H1 (cell line): ENCODE measurements around the gene ESRRB. TPM values are rescaled to one million over a fixed set of nuclear protein-coding genes. Genes with fewer than 3 reads are reported as not detected.

Experiments
- CTCF ChIA-PET: fragments of 300-600 bp; sonication (Branson Sonifier 250); formaldehyde crosslinking; loops from one replicate; lab custom pipeline; 2021; ENCODE audit not compliant: partially characterized antibody; lab: Charles Lee
- POLR2A ChIA-PET: fragments of 300-600 bp; sonication (Branson Sonifier 250); formaldehyde crosslinking; loops from one replicate; lab custom pipeline; 2021; ENCODE audit warnings: inconsistent platforms; ENCODE audit not compliant: partially characterized antibody; lab: Charles Lee
- DNase-seq, 2 experiments: peaks; one replicate each; pipeline versions ENCODE4 v3.0.0 to v3.0.0-alpha.2; 2010 to 2022; ENCODE audit warnings: low spot score in 2 of 2, low read depth in 1 of 2, mixed read lengths in 1 of 2
- FAIRE-seq: peaks from 2 replicates; lab custom pipeline; 2011; peaks lifted over from hg19 to GRCh38; lab: Jason Lieb, UNC
- H2AFZ ChIP-seq: 2 replicates; pipeline ENCODE4 v1.8.1; 2012; ENCODE audit warnings: low read length, inconsistent platforms
- H2AK5ac ChIP-seq: 2 replicates; pipeline ENCODE4 v1.6.1; 2013; ENCODE audit warnings: low read depth, low read length
- H2BK120ac ChIP-seq: replicated peaks from 2 replicates; pipeline ENCODE3; 2013; ENCODE audit warnings: low read depth, low read length, inconsistent platforms
- H2BK12ac ChIP-seq: 2 replicates; pipeline ENCODE4 v1.6.1; 2013; ENCODE audit warnings: low read depth, low read length
- H2BK15ac ChIP-seq: 2 replicates; pipeline ENCODE4 v1.6.1; 2013; ENCODE audit warnings: low read length
- H2BK20ac ChIP-seq: 2 replicates; pipeline ENCODE4 v1.6.1; 2013; ENCODE audit warnings: low read length
- H2BK5ac ChIP-seq: 2 replicates; pipeline ENCODE4 v1.6.1; 2013; ENCODE audit warnings: low read depth, low read length
- H3K14ac ChIP-seq: 2 replicates; pipeline ENCODE4 v1.6.1; 2013; ENCODE audit warnings: inconsistent platforms; ENCODE audit not compliant: insufficient read length
- H3K18ac ChIP-seq: 2 replicates; pipeline ENCODE4 v1.6.1; 2013; ENCODE audit warnings: low read length; ENCODE audit errors: extremely low read depth
- H3K23ac ChIP-seq: 2 replicates; pipeline ENCODE4 v1.6.1; 2013; ENCODE audit warnings: inconsistent platforms; ENCODE audit not compliant: insufficient read length
- H3K23me2 ChIP-seq: 2 replicates; pipeline ENCODE4 v1.6.1; 2013; ENCODE audit warnings: low read depth, low read length
- H3K27ac ChIP-seq: 2 replicates; pipeline ENCODE4 v1.6.1; 2011; ENCODE audit warnings: low read depth, low read length, inconsistent platforms
- H3K27me3 ChIP-seq, 4 experiments: replicated peaks in 1 of 4; 1 replicate in 1 of 4; 2 replicates in 3 of 4; pipeline versions ENCODE4 v1.6.1 to v1.8.1; 2011 to 2013; ENCODE audit warnings: low read length in 3 of 4, mild to moderate bottlenecking in 3 of 4, inconsistent platforms in 2 of 4, mixed read lengths in 2 of 4, moderate library complexity in 1 of 4; ENCODE audit not compliant: control insufficient read depth in 3 of 4, insufficient read depth in 3 of 4; ENCODE audit errors: extremely low read depth in 1 of 4
- H3K36me3 ChIP-seq, 4 experiments: 2 replicates each; pipeline versions ENCODE4 v1.6.1 to v1.8.1; 2011 to 2013; ENCODE audit warnings: mild to moderate bottlenecking in 4 of 4, low read length in 3 of 4, moderate library complexity in 2 of 4, control low read depth in 1 of 4, inconsistent platforms in 1 of 4; ENCODE audit not compliant: insufficient read depth in 4 of 4, control insufficient read depth in 2 of 4
- H3K4ac ChIP-seq: replicated peaks from 2 replicates; pipeline ENCODE3; 2013; ENCODE audit warnings: low read length, low read depth, mixed read lengths, inconsistent platforms; ENCODE audit not compliant: insufficient read length
- H3K4me1 ChIP-seq, 4 experiments: replicated peaks in 1 of 4; 1 replicate in 1 of 4; 2 replicates in 3 of 4; pipeline versions ENCODE4 v1.6.1 to v1.8.1; 2011 to 2013; ENCODE audit warnings: low read length in 3 of 4, inconsistent platforms in 2 of 4, mixed read lengths in 1 of 4; ENCODE audit not compliant: insufficient read depth in 4 of 4, control insufficient read depth in 3 of 4
- H3K4me2 ChIP-seq, 2 experiments: 2 replicates each; pipeline versions ENCODE4 v1.6.1 to v1.8.1; 2011 to 2013; ENCODE audit warnings: low read depth in 2 of 2, low read length in 2 of 2, control low read depth in 1 of 2, inconsistent platforms in 1 of 2, mild to moderate bottlenecking in 1 of 2; ENCODE audit not compliant: insufficient read depth in 1 of 2
- H3K4me3 ChIP-seq, 4 experiments: fragments of 200-600, 300-600 bp in 1 of 4; sonication (generic), shearing (Covaris generic), sonication (Bioruptor Twin) in 1 of 4; 2 replicates each; pipeline versions ENCODE4 v1.5.1 to v1.8.1; 2011 to 2016; ENCODE audit warnings: low read length in 4 of 4, low read depth in 3 of 4, control low read depth in 2 of 4, inconsistent platforms in 2 of 4, mild to moderate bottlenecking in 2 of 4, mixed read lengths in 1 of 4, moderate library complexity in 1 of 4; ENCODE audit not compliant: insufficient read depth in 2 of 4; ENCODE audit errors: extremely low read depth in 1 of 4
- H3K56ac ChIP-seq: replicated peaks from 2 replicates; pipeline ENCODE3; 2013; ENCODE audit warnings: low read depth, mild to moderate bottlenecking, mixed read lengths, low read length, inconsistent platforms; ENCODE audit not compliant: insufficient read length
- H3K79me1 ChIP-seq: 2 replicates; pipeline ENCODE4 v1.6.1; 2013; ENCODE audit warnings: low read depth, low read length, control low read depth
- H3K79me2 ChIP-seq, 2 experiments: 2 replicates each; pipeline versions ENCODE4 v1.6.1 to v1.8.1; 2012 to 2013; ENCODE audit warnings: low read length in 2 of 2, mild to moderate bottlenecking in 2 of 2, inconsistent platforms in 1 of 2; ENCODE audit not compliant: insufficient read depth in 2 of 2, control insufficient read depth in 1 of 2
- H3K9ac ChIP-seq, 4 experiments: replicated peaks in 1 of 4; 1 replicate in 1 of 4; 2 replicates in 3 of 4; pipeline versions ENCODE4 v1.6.1 to v1.8.1; 2011 to 2013; ENCODE audit warnings: low read depth in 3 of 4, low read length in 3 of 4, control low read depth in 2 of 4, mild to moderate bottlenecking in 2 of 4, moderate library complexity in 2 of 4, inconsistent platforms in 1 of 4; ENCODE audit errors: extremely low read depth in 1 of 4
- H3K9me3 ChIP-seq, 2 experiments: 2 replicates each; pipeline versions ENCODE4 v1.6.1 to v1.8.1; 2012 to 2013; ENCODE audit warnings: mild to moderate bottlenecking in 2 of 2, moderate library complexity in 2 of 2, control low read depth in 1 of 2, inconsistent platforms in 1 of 2, low read depth in 1 of 2, low read length in 1 of 2, mixed read lengths in 1 of 2; ENCODE audit not compliant: insufficient read depth in 2 of 2
- H4K20me1 ChIP-seq, 2 experiments: replicated peaks in 1 of 2; 2 replicates each; pipeline versions ENCODE3 to v1.8.1; 2011 to 2013; ENCODE audit warnings: inconsistent platforms in 2 of 2, low read length in 2 of 2, mild to moderate bottlenecking in 1 of 2; ENCODE audit not compliant: insufficient read depth in 2 of 2, control insufficient read depth in 1 of 2
- H4K5ac ChIP-seq: 2 replicates; pipeline ENCODE4 v1.6.1; 2013; ENCODE audit warnings: low read length, low read depth, mixed read lengths, inconsistent platforms; ENCODE audit not compliant: insufficient read length
- H4K8ac ChIP-seq: 2 replicates; pipeline ENCODE4 v1.8.0; 2013; ENCODE audit warnings: mild to moderate bottlenecking, moderate library complexity, low read length, inconsistent platforms; ENCODE audit not compliant: insufficient read depth; ENCODE audit errors: extremely low read depth
- H4K91ac ChIP-seq: replicated peaks from 2 replicates; pipeline ENCODE3; 2013; ENCODE audit warnings: low read length, mixed read lengths, inconsistent platforms; ENCODE audit not compliant: insufficient read length
- EZH2 ChIP-seq: fragments of 200-600 bp; sonication (generic); IDR thresholded peaks from 2 replicates; pipeline ENCODE4 v1.7.1; 2012; ENCODE audit warnings: low read depth, mild to moderate bottlenecking, moderate library complexity, low read length, inconsistent platforms; ENCODE audit not compliant: severe bottlenecking
- FOSL1 ChIP-seq: IDR thresholded peaks from 2 replicates; pipeline ENCODE4 v1.6.1; 2011; ENCODE audit warnings: mild to moderate bottlenecking, low read depth, low read length, moderate library complexity; ENCODE audit not compliant: insufficient read depth
- GABPA ChIP-seq: IDR thresholded peaks from 2 replicates; pipeline ENCODE4 v1.6.1; 2011; ENCODE audit warnings: mild to moderate bottlenecking, low read length, moderate library complexity, borderline replicate concordance; ENCODE audit not compliant: insufficient read depth
- HDAC6 ChIP-seq: IDR thresholded peaks from one replicate; pipeline ENCODE4 v1.7.1; 2012; ENCODE audit warnings: low read depth, mild to moderate bottlenecking, inconsistent platforms, low read length, moderate library complexity
- JUND ChIP-seq: IDR thresholded peaks from 2 replicates; pipeline ENCODE4 v1.6.1; 2011; ENCODE audit warnings: mild to moderate bottlenecking, improper control_type of control experiment, low read length
- MAX ChIP-seq: IDR thresholded peaks from 2 replicates; pipeline ENCODE4 v1.6.1; 2012; ENCODE audit warnings: inconsistent platforms
- SP4 ChIP-seq: IDR thresholded peaks from 2 replicates; pipeline ENCODE4 v1.6.1; 2012; ENCODE audit warnings: low read length, inconsistent platforms
- TBP ChIP-seq: IDR thresholded peaks from 2 replicates; pipeline ENCODE4 v1.6.1; 2011; ENCODE audit warnings: low read depth, low read length, improper control_type of control experiment
- WGBS, 2 experiments: shearing (Covaris generic) in 1 of 2; methylation state at CpG; one replicate each; pipeline versions ENCODE4 v1.1.6 to v1.1.7; 2013 to 2015; ENCODE audit warnings: low lambda C conversion rate in 2 of 2, mixed read lengths in 2 of 2, inconsistent platforms in 1 of 2, low coverage in 1 of 2, missing lambda C conversion rate in 1 of 2; ENCODE audit not compliant: insufficient replicate concordance in 2 of 2, insufficient coverage in 1 of 2, insufficient read length in 1 of 2; ENCODE audit errors: extremely low coverage in 1 of 2, missing lambda C conversion rate in 1 of 2; 5-methylcytosine and 5-hydroxymethylcytosine counted together
- polyA plus RNA-seq, 7 experiments: library from polyadenylated mRNA; depleted of rRNA in 3 of 7; stranded (reverse) in 5 of 7; unstranded in 2 of 7; fragments of >200 nt in 5 of 7; fragments of 200-250 nt in 2 of 7; gene quantifications; 1 replicate in 5 of 7; 2 replicates in 1 of 7; 4 replicates in 1 of 7; pipeline versions ENCODE4 v1.2.1 to v1.2.3, GENCODE V29; 2011 to 2013; ENCODE audit warnings: missing spikeins in 2 of 7, mixed read lengths in 2 of 7
- total RNA-seq: library from RNA; stranded (reverse); fragmentation: NEBNext Ultra II Directional; extraction: Animal tissue kit (Norgen Biotek cat#: 25700); gene quantifications from 2 replicates; pipeline ENCODE4 v1.2.1, GENCODE V29; 2021

ESRRB gene
- total and polyA plus RNA-seq, 2 of the 8 experiments (the other 6 are each of a cell fraction or from before 2014, with no cell fraction given), result 0.29 to 0.45 TPM

GRCh38 chr14:76382495-76382832, 6.5 kb downstream of the ESRRB start:
- Histone ChIP-seq H3K9me3 (no peaks in the 10 kb centered on the region), H2BK20ac (no peak overlapping the region), H2AK5ac (no peak overlapping the region), H3K36me3 (no peaks in the 10 kb centered on the region), H3K14ac (no peak overlapping the region), H4K91ac (no peak overlapping the region), H2BK5ac (no peak overlapping the region), H3K18ac (no peak overlapping the region), H3K79me1 (no peaks in the 10 kb centered on the region), H3K27ac (no peak overlapping the region), H4K5ac (no peak overlapping the region), H3K4me1 (peaks cover 0 to 5% (median 3%) of the 10 kb centered on the region in 4 experiments; a peak in 2 of 7 replicates), H4K8ac (no peak overlapping the region), H4K20me1 (no peaks in the 10 kb centered on the region), H2AFZ (no peak overlapping the region), H3K23ac (no peak overlapping the region), H2BK15ac (no peak overlapping the region), H3K9ac (no peak overlapping the region), H3K79me2 (no peaks in the 10 kb centered on the region), H2BK12ac (no peak overlapping the region), H3K4ac (no peak overlapping the region), H3K4me3 (no peak overlapping the region), H3K56ac (no peak overlapping the region), H3K27me3 (peaks cover 14 to 26% (median 18%) of the 10 kb centered on the region in 4 experiments), H2BK120ac (no peak overlapping the region), H3K4me2 (no peak overlapping the region), H3K23me2 (no peaks in the 10 kb centered on the region)
- TF ChIP-seq FOSL1 (no peak), HDAC6 (no peak), EZH2 (no peak), GABPA (no peak), TBP (no peak), MAX (no peak), JUND (no peak), SP4 (no peak)
- FAIRE-seq (no peak), DNase-seq (no peak)
- POLR2A ChIA-PET, result no interaction called here
- 55% methylated on average over 1 of the region's 1 CpG; no CpG with 5 or more reads in 1 of the 2 experiments for WGBS, 2 experiments
- CTCF ChIA-PET, result no interaction called here
